ENCODE results near the gene PPWD1.

PPWD1 gene

DNA sequence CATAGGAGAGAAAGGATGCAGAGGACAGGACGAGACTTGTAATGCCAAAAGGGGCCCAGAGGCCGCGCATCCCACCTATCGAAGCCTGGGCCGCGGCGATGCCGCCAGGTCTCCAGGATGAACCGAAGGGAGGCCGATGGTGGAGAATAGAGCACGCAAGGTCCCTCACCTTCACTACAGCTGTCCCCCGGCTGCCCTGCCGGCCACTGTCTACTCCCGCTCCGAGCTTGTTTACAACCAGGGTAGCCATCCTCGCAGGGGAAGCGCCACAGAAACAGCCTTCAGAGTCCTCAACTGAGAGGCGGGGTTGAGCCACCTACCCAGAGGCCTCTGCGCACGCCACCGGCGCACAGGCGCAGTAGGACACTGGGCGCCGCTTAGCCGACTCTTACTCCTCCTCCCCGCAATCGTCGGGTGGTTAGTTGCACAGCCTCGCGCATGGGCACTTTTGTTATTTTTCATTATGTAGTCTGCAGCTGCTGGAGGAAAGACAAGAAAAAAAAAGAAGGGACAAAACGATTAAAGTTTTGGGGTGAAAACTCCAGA is 61.0 kb downstream of the PPWD1 start, which contains the start of gene TRIM23:
TRIM23 (minus strand) TSS at position 309 of the 546 bp plus-strand sequence; CDS start at position 250, 59 bp downstream.
- peak; percentile 93 for DNase-seq

DNA sequence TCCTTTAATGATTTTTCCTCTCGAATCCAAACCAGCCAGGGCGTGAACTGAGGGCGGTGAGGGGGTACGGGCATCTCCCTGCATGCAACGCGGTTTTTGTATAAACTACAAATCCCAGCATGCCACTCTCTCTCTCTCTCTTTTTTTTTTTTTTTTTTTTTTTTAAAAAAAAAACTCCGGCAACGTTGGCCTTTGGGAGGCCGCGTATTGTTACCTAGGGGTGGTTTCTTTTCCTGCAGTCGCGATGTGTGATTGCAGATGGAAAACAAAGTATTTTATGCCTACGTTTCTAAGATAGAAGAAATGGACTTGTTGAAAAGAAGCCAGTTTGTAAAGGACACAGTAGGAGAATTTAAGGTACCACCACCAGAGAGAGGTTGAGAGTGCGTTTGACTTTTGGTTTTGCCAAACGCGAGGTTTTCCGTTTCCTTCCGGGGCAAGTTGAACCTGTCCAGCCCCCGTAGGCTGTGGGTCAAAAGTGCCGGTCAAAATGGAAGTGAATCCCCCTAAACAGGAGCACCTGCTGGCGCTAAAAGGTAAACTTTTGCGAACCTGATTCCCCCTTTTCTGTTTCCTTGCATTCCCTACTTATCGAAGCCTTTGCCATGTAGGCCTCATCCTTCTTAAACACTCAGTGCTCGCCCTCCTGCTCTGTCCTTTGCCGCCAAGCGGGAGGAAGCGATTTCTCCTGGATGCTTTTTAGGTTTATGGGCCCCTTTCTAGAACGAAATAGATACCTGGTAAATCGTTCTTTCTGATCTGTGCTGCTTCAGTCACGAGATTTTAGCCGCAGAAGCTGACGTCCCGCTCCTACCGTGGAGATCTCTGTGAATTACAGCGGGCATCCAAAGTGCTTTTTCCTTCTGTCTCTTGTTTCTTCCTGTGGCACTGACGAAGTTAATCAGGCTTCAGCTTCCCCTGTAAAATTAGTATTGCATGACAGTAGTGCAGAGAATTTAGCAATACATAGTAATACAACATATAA is 61.8 kb downstream of the PPWD1 start, which contains the start of the genes SHLD3 and TRAPPC13:
SHLD3 (plus strand) TSS at position 457 of the 985 bp plus-strand sequence. CDS start 4,561 bp downstream, outside the sequence.
TRAPPC13 (plus strand) TSS at position 457 of the 985 bp plus-strand sequence; CDS start at position 491, 34 bp downstream.
- peak; percentile 89 to 93 for DNase-seq

- DNase-seq: no peak
Measured at GRCh38 chr5:65625743-65626142, 62.6 kb downstream of the PPWD1 start.

- no peak for DNase-seq
Measured at GRCh38 chr5:65630981-65631380, 67.9 kb downstream of the PPWD1 start.
